Caco-2 (cell line): ENCODE data around the gene FKBP1B. TPM values are rescaled to one million over a fixed set of nuclear protein-coding genes. Genes with fewer than 3 reads are reported as not detected.

Source experiments
- BruUV-seq: library from RNA; stranded (reverse); fragments of 400-500 nt; replicated peaks from 2 replicates; lab custom pipeline; 2021; lab: Mats Ljungman, UMichigan
- CTCF ChIA-PET: fragments of 300-600 bp; sonication (Branson Sonifier 250); formaldehyde crosslinking; loops from one replicate; lab custom pipeline; 2022; ENCODE audit warnings: antibody characterized with exemption; lab: Charles Lee
- POLR2A ChIA-PET: fragments of 300-600 bp; sonication (Branson Sonifier 250); formaldehyde crosslinking; loops from one replicate; lab custom pipeline; 2022; ENCODE audit warnings: antibody characterized with exemption; lab: Charles Lee
- DNase-seq, 2 experiments: peaks; one replicate each; pipeline versions ENCODE4 v3.0.0 to v3.0.0-alpha.2; 2020 to 2022
- H3K27me3 ChIP-seq: replicated peaks from 2 replicates; pipeline ENCODE4 v1.6.0; 2011; ENCODE audit warnings: low read length; ENCODE audit not compliant: control insufficient read depth, insufficient read depth
- H3K36me3 ChIP-seq: 2 replicates; pipeline ENCODE4 v1.5.1; 2011; ENCODE audit warnings: low read length; ENCODE audit not compliant: control insufficient read depth, insufficient read depth
- H3K4me1 ChIP-seq: fragments of 250-450 bp; sonication (Bioruptor Pico); 2 replicates; pipeline ENCODE4 v1.5.1; 2020; ENCODE audit warnings: mild to moderate bottlenecking
- H3K4me3 ChIP-seq: 2 replicates; pipeline ENCODE4 v1.5.1; 2011; ENCODE audit warnings: low read depth, mild to moderate bottlenecking, control low read depth, low read length
- H3K9me3 ChIP-seq: fragments of 250-450 bp; sonication (Bioruptor Pico); 2 replicates; pipeline ENCODE4 v1.5.1; 2020; ENCODE audit warnings: mild to moderate bottlenecking, moderate library complexity
- H3K27ac Mint-ChIP-seq: one replicate; pipeline ENCODE4 v1.8.0; 2022; ENCODE audit warnings: mixed read lengths; ENCODE audit not compliant: unreplicated experiment
- H3K27me3 Mint-ChIP-seq: one replicate; pipeline ENCODE4 v1.8.0; 2022; ENCODE audit warnings: mixed read lengths; ENCODE audit not compliant: insufficient read depth, unreplicated experiment
- H3K36me3 Mint-ChIP-seq: one replicate; pipeline ENCODE4 v1.8.0; 2022; ENCODE audit warnings: mild to moderate bottlenecking, mixed read lengths; ENCODE audit not compliant: insufficient read depth, unreplicated experiment
- H3K4me1 Mint-ChIP-seq: one replicate; pipeline ENCODE4 v1.8.0; 2022; ENCODE audit warnings: low read depth, mixed read lengths; ENCODE audit not compliant: unreplicated experiment
- H3K4me3 Mint-ChIP-seq: one replicate; pipeline ENCODE4 v1.8.0; 2022; ENCODE audit warnings: mild to moderate bottlenecking, moderate library complexity, mixed read lengths; ENCODE audit not compliant: unreplicated experiment
- H3K9me3 Mint-ChIP-seq: one replicate; pipeline ENCODE4 v1.8.0; 2022; ENCODE audit warnings: mixed read lengths; ENCODE audit not compliant: unreplicated experiment
- CTCF ChIP-seq, 2 experiments: fragments of 200-600 bp in 1 of 2; IDR thresholded peaks; 1 replicate in 1 of 2; 2 replicates in 1 of 2; pipeline versions ENCODE4 v1.5.1 to v1.8.0; 2011 to 2022; ENCODE audit warnings: antibody characterized with exemption in 1 of 2, control low read depth in 1 of 2, inconsistent platforms in 1 of 2, low read depth in 1 of 2, low read length in 1 of 2, mild to moderate bottlenecking in 1 of 2, moderate library complexity in 1 of 2; ENCODE audit not compliant: insufficient read depth in 1 of 2, severe bottlenecking in 1 of 2, unreplicated experiment in 1 of 2
- intact Hi-C: fragments of 100-400 bp; cut with micrococcal nuclease; formaldehyde crosslinking; loops from one replicate; pipeline ENCODE4 v1.10.0; 2022; ENCODE audit not compliant: unreplicated experiment
- total RNA-seq: library from RNA; stranded (reverse); gene quantifications from 2 replicates; pipeline ENCODE4 v1.2.3, GENCODE V29; 2022

FKBP1B gene
- total RNA-seq, 1 experiment from 2014 or later, result 3.2 TPM

GRCh38 chr2:24015562-24016375, 33.8 kb upstream of the FKBP1B start:
- Mint-ChIP-seq H3K4me1 (peaks cover 30% of the 10 kb centered on the region), H3K9me3 (no peaks in the 10 kb centered on the region), H3K4me3 (no peak overlapping the region), H3K36me3 (no peaks in the 10 kb centered on the region), H3K27me3 (no peaks in the 10 kb centered on the region), H3K27ac (peak overlapping the region; percentile 74)
- Histone ChIP-seq H3K27me3 (no peaks in the 10 kb centered on the region), H3K36me3 (no peaks in the 10 kb centered on the region), H3K9me3 (no peaks in the 10 kb centered on the region), H3K4me3 (no peak overlapping the region), H3K4me1 (peaks cover 22% of the 10 kb centered on the region)
- peak; percentile 66 to 73 for DNase-seq
- ChIA-PET POLR2A (interaction anchor here (0.6 to 0.7 kb wide), 2 partner anchors 89 to 388 kb away, joined by 3 to 6 read pairs; partner anchors contain the start of gene ATAD2B), CTCF (interaction anchor here (0.6 to 1.6 kb wide), 6 partner anchors 32 to 89 kb away, joined by 3 to 5 read pairs (median 3); partner anchors contain the start of genes ATAD2B, SF3B6, TP53I3 and WDCP)
- intact Hi-C loops, result loop anchor here (1.0 kb wide), 1 partner anchor 61 kb away; the partner anchor contains the start of gene SF3B6
- BruUV-seq, result TSS peak; percentile 60
- no peak for TF ChIP-seq CTCF (IDR thresholded peaks at IDR 0.05; ENCODE audit: insufficient read depth in 1 of 2, low read depth in 1 of 2, low read length in 1 of 2, severe bottlenecking in 1 of 2, unreplicated experiment in 1 of 2)

DNA sequence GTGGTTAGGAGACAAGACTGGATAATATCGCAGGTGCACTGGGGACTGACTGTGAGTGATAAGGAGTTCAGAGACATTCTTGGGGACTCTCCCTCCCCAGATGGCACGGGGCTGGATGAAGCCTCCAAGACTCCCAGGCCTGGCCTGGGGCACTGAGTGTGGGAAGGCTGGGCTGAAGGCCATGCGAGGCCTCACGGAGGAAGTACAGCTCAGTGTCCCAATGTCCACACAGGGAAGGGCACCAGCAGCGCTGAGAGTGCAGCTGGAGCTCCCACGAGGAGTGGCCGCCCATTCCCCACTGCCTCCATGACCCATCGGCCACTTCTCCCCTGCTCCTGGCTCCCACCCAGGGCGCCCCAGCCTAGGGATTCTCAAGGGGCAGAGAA, 33.2 kb upstream of the FKBP1B start:
- H3K4me3 Mint-ChIP-seq, result no peak overlapping the region
- H3K4me3 ChIP-seq, result no peak overlapping the region
- no peaks in the 10 kb centered on the region for H3K27me3 ChIP-seq
- POLR2A ChIA-PET, result interaction anchor here (0.6 kb wide), 1 partner anchor 389 kb away, joined by 6 read pairs; no protein-coding TSS in a partner anchor
- TF ChIP-seq CTCF (IDR thresholded peaks at IDR 0.05; ENCODE audit: insufficient read depth in 1 of 2, low read depth in 1 of 2, low read length in 1 of 2, severe bottlenecking in 1 of 2, unreplicated experiment in 1 of 2), result no peak
- peak overlapping the region; percentile 74 for H3K27ac Mint-ChIP-seq
- no peaks in the 10 kb centered on the region for H3K36me3 ChIP-seq
- peaks cover 22% of the 10 kb centered on the region for H3K4me1 ChIP-seq
- BruUV-seq, result no TSS peak
- peaks cover 28% of the 10 kb centered on the region for H3K4me1 Mint-ChIP-seq
- H3K9me3 Mint-ChIP-seq, result no peaks in the 10 kb centered on the region
- no peaks in the 10 kb centered on the region for H3K9me3 ChIP-seq
- no peaks in the 10 kb centered on the region for H3K27me3 Mint-ChIP-seq
- DNase-seq, result no peak
- CTCF ChIA-PET, result interaction anchor here (1.3 to 1.6 kb wide), 2 partner anchors 67 to 89 kb away, joined by 3 to 5 read pairs; partner anchors contain the start of gene ATAD2B
- peaks cover 6% of the 10 kb centered on the region for H3K36me3 Mint-ChIP-seq
- intact Hi-C loops, result no loop called here

DNA sequence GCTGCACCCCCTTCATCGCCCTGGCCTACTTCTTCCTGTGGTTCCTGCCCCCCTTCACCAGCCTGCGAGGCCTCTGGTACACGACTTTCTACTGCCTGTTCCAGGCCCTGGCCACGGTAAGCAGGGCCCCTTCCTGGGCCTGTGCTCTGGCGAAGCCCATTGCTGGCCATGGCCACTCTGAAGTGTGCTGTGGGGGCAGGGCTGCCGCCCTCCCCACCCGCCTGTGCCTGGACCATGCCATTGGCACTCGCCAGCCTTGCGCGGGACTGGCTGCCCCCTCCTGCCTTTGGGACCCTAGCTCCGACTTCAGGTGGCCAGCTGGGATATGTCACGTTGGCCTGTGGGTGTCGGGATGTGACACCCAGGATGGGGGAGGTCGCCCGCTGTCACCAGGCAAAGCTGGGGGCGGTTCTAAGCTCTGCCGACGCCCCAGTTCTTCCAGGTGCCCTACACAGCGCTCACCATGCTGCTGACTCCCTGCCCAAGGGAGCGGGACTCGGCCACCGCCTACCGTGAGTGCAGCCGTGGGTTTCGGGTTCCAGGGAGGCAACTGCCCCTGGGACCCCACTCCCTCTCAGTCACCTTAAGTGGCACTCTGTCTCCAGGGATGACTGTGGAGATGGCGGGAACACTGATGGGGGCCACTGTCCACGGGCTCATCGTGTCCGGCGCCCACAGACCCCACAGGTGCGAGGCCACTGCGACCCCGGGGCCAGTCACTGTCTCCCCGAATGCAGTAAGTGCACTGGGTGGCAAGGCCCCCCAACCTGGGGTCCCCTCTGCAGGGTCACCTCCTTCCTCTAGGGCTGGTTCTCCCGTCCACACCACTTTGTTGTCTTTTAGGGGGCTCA, 32.5 kb upstream of the FKBP1B start:
- TF ChIP-seq CTCF (IDR thresholded peaks at IDR 0.05; ENCODE audit: insufficient read depth in 1 of 2, low read depth in 1 of 2, low read length in 1 of 2, severe bottlenecking in 1 of 2, unreplicated experiment in 1 of 2), result no peak
- POLR2A ChIA-PET, result no interaction called here

More for the DNA sequence above, 32.5 kb upstream of the FKBP1B start:
- Histone ChIP-seq H3K4me1 (peaks cover 22% of the 10 kb centered on the region), H3K36me3 (no peaks in the 10 kb centered on the region), H3K27me3 (no peaks in the 10 kb centered on the region), H3K9me3 (no peaks in the 10 kb centered on the region), H3K4me3 (no peak overlapping the region)
- H3K4me3 Mint-ChIP-seq, result no peak overlapping the region
- H3K27me3 Mint-ChIP-seq, result no peaks in the 10 kb centered on the region
- CTCF ChIA-PET, result interaction anchor here (1.6 kb wide), 1 partner anchor 67 kb away, joined by 3 read pairs; no protein-coding TSS in a partner anchor
- H3K9me3 Mint-ChIP-seq, result no peaks in the 10 kb centered on the region
- no TSS peak for BruUV-seq
- no peak for DNase-seq
- peaks cover 7% of the 10 kb centered on the region for H3K36me3 Mint-ChIP-seq
- intact Hi-C loops, result no loop called here
- H3K4me1 Mint-ChIP-seq, result peaks cover 22% of the 10 kb centered on the region
- H3K27ac Mint-ChIP-seq, result peak overlapping the region; percentile 74
